ENCODE data around the gene C12orf42.
"Not testable (repeated sequence)": the region's sequence is repeated elsewhere in the genome, so short reads cannot be mapped to it uniquely, and the experiment has no call there.

The C12orf42 gene

DNA sequence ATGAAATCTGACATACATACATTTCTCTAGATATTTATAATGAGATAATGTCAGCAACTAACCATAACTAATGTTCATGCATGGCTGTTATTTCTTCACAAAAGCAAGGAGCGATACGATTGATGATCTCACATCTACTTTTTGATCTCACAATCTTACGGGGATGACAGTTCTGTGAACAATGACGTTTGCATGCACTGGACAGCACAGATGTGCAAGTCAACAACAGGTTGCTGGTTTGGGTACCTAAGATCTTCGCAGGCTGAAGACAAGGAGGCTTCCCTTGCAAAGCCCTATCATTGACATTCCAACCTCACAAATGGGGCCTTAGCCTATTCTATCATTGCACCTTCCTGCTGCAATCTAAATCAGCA is 53.6 kb downstream of the C12orf42 start:
- Histone ChIP-seq H3K9me3 (ENCODE audit: insufficient read depth, low read depth, low read length) (no peaks in the 10 kb centered on the region), H3K36me3 (ENCODE audit: insufficient read depth, low read depth, low read length) (no peaks in the 10 kb centered on the region), H3K4me3 (ENCODE audit: low read length) (no peak overlapping the region), H3K4me1 (ENCODE audit: insufficient read depth, low read length) (peaks cover 10% of the 10 kb centered on the region; the same call in 1 of the 2 replicates), H3K27ac (ENCODE audit: low read length) (no peak overlapping the region), H3K27me3 (ENCODE audit: insufficient read depth, low read length) (no peaks in the 10 kb centered on the region), H3K9ac (ENCODE audit: low read depth, low read length) (no peak overlapping the region)

DNA sequence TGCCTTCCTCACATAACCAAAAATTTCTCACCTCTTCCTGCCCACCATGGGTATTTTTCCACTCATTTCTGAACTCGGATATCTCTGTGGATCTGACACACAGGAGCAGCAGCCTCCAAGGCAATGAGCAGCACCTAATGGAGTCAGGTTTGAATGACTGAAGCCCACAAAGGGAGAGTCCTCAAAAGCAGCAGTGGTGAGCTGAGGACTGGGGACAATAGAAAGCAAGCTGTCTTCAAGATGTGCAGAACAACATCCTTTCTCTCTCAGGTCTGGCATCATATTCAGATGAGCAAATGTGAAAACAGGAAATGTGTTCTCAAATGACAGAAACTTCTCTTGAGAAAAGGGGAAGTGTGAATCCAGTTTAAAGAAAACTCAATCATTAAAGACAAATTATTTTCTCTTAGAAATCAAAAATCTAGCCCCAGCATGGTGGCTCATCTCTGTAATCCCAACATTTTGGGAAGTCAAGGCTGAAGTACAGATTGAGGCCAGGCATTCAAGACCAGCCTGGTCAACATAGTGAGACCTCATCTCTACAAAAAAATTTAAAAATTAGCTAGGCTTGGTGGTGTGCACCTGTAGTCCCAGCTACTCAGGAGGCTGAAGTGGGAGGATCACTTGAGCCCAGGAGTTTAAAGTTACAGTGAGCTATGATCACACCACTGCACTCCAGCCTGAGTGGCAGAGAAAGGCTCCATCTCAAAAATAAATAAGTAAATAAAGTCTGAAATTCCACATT is 54.2 kb downstream of the C12orf42 start:
- no peak overlapping the region for H3K9ac ChIP-seq (ENCODE audit: low read depth, low read length)
- no peak overlapping the region for H3K27ac ChIP-seq (ENCODE audit: low read length)
- H3K36me3 ChIP-seq (ENCODE audit: insufficient read depth, low read depth, low read length) = no peaks in the 10 kb centered on the region
- no peak overlapping the region for H3K4me3 ChIP-seq (ENCODE audit: low read length)
- no peaks in the 10 kb centered on the region for H3K9me3 ChIP-seq (ENCODE audit: insufficient read depth, low read depth, low read length)
- peaks cover 10% of the 10 kb centered on the region; the same call in 1 of the 2 replicates for H3K4me1 ChIP-seq (ENCODE audit: insufficient read depth, low read length)
- no peaks in the 10 kb centered on the region for H3K27me3 ChIP-seq (ENCODE audit: insufficient read depth, low read length)

DNA sequence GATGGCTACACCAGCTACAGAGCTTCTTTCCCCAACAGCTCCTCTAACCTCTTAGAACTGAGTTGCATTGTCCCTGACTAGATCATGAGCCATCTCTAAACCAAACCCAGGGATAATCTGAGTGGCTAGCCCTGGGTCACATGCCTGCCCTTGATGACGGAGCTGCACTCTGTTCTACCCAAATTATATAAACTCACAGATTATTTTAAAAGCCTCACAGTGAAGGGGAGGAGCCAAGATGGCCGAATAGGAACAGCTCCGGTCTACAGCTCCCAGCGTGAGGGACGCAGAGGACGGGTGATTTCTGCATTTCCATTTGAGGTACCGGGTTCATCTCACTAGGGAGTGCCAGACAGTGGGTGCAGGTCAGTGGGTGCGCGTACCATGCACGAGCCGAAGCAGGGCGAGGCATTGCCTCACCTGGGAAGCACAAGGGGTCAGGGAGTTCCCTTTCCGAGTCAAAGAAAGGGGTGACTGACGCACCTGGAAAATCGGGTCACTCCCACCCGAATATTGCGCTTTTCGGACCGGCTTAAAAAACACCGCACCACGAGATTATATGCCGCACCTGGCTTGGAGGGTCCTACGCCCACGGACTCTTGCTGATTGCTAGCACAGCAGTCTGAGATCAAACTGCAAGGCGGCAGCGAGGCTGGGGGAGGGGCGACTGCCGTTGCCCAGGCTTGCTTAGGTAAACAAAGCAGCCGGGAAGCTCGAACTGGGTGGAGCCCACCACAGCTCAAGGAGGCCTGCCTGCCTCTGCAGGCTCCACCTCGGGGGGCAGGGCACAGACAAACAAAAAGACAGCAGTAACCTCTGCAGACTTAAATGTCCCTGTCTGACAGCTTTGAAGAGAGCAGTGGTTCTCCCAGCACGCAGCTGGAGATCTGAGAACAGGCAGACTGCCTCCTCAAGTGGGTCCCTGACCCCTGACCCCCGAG is 61.3 kb downstream of the C12orf42 start:
- H3K36me3 ChIP-seq (ENCODE audit: insufficient read depth, low read depth, low read length); H3K9ac ChIP-seq (ENCODE audit: low read depth, low read length); H3K4me1 ChIP-seq (ENCODE audit: insufficient read depth, low read length); H3K4me3 ChIP-seq (ENCODE audit: low read length); H3K9me3 ChIP-seq (ENCODE audit: insufficient read depth, low read depth, low read length); H3K27me3 ChIP-seq (ENCODE audit: insufficient read depth, low read length); H3K27ac ChIP-seq (ENCODE audit: low read length): not testable (repeated sequence)

DNA sequence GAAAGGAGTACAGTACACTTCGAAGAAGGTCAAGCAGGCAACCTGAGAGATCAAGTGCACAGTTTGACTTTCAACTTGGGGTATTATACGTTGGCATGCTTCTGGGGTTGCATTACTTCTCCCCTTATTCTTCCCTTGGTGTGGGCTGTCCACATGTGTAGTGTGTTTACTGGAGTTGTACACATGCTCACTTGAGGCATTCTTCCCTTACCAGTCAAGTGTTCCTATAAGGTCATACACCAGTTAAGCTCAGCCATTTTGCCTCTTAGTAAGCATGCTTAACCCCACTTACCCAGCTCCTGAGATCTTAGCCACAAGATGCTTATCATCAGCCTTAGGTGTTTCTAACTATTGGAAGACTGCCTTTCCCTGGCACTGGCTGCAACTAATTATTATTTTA is 63.8 kb downstream of the C12orf42 start:
- H3K9ac ChIP-seq (ENCODE audit: low read depth, low read length) = no peak overlapping the region

DNA sequence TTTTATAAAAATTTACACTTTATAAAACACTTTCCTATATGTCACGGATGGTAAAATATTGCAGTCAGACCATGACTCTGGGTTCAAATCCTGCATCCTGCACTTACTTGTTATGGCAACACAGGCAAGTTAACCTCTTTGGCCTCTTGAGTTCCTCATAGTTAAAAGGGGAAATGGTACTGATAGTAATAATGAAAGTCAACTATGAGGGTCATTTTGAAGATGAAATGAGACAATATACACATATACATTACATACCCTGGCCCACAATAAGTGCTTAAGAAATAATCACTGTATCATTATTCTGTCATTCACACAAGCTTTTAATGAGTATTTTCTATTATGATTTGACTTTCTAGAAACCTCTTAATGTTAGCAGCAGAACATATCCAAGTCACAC is 64.4 kb downstream of the C12orf42 start:
- Histone ChIP-seq H3K4me3 (ENCODE audit: low read length) (no peak overlapping the region), H3K4me1 (ENCODE audit: insufficient read depth, low read length) (no peaks in the 10 kb centered on the region), H3K27ac (ENCODE audit: low read length) (no peak overlapping the region), H3K27me3 (ENCODE audit: insufficient read depth, low read length) (no peaks in the 10 kb centered on the region), H3K9me3 (ENCODE audit: insufficient read depth, low read depth, low read length) (0 out of 2 replicates have a peak, but pooled peaks cover 5% of the 10 kb centered on the region), H3K36me3 (ENCODE audit: insufficient read depth, low read depth, low read length) (no peaks in the 10 kb centered on the region), H3K9ac (ENCODE audit: low read depth, low read length) (no peak overlapping the region)

More for the DNA sequence above, 63.8 kb downstream of the C12orf42 start:
- H3K9me3 ChIP-seq (ENCODE audit: insufficient read depth, low read depth, low read length) = 0 out of 2 replicates have a peak, but pooled peaks cover 5% of the 10 kb centered on the region
- no peaks in the 10 kb centered on the region for H3K36me3 ChIP-seq (ENCODE audit: insufficient read depth, low read depth, low read length)
- no peaks in the 10 kb centered on the region for H3K4me1 ChIP-seq (ENCODE audit: insufficient read depth, low read length)
- H3K27me3 ChIP-seq (ENCODE audit: insufficient read depth, low read length) = no peaks in the 10 kb centered on the region
- no peak overlapping the region for H3K4me3 ChIP-seq (ENCODE audit: low read length)
- H3K27ac ChIP-seq (ENCODE audit: low read length) = no peak overlapping the region

DNA sequence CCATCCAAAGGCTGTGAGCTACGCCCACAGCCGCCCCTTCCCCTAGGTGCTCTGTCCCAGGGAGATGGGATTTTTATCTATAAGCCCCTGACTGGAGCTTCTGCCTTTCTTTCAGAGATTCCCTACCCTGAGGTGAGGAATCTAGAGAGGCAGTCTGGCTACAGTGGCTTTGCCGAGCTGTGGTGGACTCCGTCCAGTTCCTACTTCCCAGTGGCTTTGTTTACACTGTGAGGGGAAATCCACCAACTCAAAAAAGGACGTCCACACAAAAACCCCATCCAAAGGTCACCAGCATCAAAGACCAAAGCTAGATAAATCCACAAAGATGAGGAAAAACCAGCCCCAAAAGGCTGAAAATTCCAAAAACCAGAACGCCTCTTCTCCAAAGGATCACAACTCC is 70.1 kb downstream of the C12orf42 start:
- H3K27ac ChIP-seq (ENCODE audit: low read length); H3K36me3 ChIP-seq (ENCODE audit: insufficient read depth, low read depth, low read length); H3K9ac ChIP-seq (ENCODE audit: low read depth, low read length); H3K4me3 ChIP-seq (ENCODE audit: low read length); H3K27me3 ChIP-seq (ENCODE audit: insufficient read depth, low read length); H3K9me3 ChIP-seq (ENCODE audit: insufficient read depth, low read depth, low read length): not testable (repeated sequence)
- peaks cover 14% of the 10 kb centered on the region; the same call in 1 of the 2 replicates for H3K4me1 ChIP-seq (ENCODE audit: insufficient read depth, low read length)

DNA sequence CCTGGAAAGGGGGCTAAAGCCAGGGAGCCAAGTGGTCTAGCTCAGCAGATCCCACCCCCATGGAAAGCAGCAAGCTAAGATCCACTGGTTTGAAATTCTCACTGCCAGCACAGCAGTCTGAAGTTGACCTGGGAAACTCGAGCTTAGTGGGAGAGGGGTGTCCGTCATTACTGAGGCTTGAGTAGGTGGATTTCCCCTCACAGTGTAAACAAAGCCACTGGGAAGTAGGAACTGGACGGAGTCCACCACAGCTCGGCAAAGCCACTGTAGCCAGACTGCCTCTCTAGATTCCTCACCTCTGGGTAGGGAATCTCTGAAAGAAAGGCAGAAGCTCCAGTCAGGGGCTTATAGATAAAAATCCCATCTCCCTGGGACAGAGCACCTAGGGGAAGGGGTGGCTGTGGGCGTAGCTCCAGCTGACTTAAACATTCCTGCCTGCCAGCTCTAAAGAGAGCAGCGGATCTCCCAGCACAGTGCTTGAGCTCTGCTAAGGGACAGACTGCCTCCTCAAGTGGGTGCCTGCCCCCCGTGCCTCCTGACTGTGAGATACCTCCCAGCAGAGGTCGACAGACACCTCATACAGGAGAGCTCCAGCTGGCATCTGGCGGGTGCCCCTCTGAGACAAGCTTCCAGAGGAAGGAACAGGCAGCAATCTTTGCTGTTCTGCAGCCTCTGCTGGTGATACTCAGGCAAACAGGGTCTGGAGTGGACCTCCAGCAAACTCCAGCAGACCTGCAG is 70.8 kb downstream of the C12orf42 start:
- H3K9me3 ChIP-seq (ENCODE audit: insufficient read depth, low read depth, low read length); H3K9ac ChIP-seq (ENCODE audit: low read depth, low read length); H3K27me3 ChIP-seq (ENCODE audit: insufficient read depth, low read length); H3K4me3 ChIP-seq (ENCODE audit: low read length); H3K36me3 ChIP-seq (ENCODE audit: insufficient read depth, low read depth, low read length); H3K27ac ChIP-seq (ENCODE audit: low read length): not testable (repeated sequence)
- H3K4me1 ChIP-seq (ENCODE audit: insufficient read depth, low read length) = peaks cover 14% of the 10 kb centered on the region; the same call in 1 of the 2 replicates

DNA sequence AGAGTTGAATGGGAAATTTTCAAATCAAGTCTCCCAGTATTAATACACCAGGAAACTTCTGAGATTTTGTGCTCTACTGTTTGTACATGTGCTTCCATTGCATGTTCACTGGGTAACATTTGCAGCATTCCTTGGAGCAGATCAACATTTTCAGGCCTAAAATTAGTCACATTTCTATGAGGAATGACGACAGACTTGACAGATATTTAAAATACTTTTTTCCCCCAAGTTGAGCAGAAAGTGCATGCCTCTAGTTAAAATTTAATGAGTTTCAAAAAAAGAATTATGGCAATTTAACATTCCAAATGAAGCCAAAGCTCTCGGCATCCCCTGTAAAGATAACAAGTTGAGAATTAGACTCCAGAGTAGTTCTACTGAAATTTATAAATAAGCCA is 72.3 kb downstream of the C12orf42 start:
- no peak overlapping the region for H3K4me3 ChIP-seq (ENCODE audit: low read length)
- no peaks in the 10 kb centered on the region for H3K27me3 ChIP-seq (ENCODE audit: insufficient read depth, low read length)
- no peak overlapping the region for H3K27ac ChIP-seq (ENCODE audit: low read length)
- peaks cover 14% of the 10 kb centered on the region; the same call in 1 of the 2 replicates for H3K4me1 ChIP-seq (ENCODE audit: insufficient read depth, low read length)
- H3K9ac ChIP-seq (ENCODE audit: low read depth, low read length) = no peak overlapping the region
- no peaks in the 10 kb centered on the region for H3K9me3 ChIP-seq (ENCODE audit: insufficient read depth, low read depth, low read length)
- no peaks in the 10 kb centered on the region for H3K36me3 ChIP-seq (ENCODE audit: insufficient read depth, low read depth, low read length)

DNA sequence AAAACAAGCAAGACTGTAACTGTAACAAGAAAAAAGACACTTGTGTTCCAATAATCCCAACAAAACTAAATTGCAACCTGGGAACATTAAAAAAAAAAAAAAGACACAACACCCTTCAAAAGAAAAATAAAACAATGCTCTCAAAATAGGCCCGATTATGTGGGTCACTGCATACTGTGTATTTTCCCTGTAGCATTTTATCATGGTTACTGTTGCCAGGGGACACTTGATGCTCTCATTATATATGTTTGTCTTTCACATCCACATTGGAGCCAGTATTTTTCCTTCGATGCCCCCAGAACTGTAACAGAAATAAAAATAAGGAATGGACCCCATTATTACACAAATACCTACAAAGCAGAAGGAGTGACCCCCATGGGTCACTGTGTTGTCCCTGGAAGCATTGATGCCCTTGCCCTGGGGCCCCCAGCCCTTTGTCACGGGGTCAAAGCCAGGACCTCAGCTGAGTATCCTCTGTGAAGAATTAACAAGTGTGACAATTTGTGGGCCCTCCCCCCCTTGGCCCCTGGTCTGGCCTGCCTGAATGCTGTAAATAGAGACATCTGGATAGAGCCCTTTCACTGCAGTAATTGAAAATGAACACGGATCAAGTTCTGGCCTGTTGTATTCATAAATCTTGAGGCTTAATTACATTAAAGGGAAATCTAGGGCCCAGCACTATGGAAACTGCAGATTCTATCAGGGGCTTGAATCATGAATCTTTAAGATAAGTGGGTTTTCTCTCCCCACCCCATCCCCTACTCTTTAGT is 72.8 kb downstream of the C12orf42 start:
- Histone ChIP-seq H3K36me3 (ENCODE audit: insufficient read depth, low read depth, low read length) (no peaks in the 10 kb centered on the region), H3K27me3 (ENCODE audit: insufficient read depth, low read length) (no peaks in the 10 kb centered on the region), H3K9me3 (ENCODE audit: insufficient read depth, low read depth, low read length) (no peaks in the 10 kb centered on the region), H3K27ac (ENCODE audit: low read length) (no peak overlapping the region), H3K9ac (ENCODE audit: low read depth, low read length) (no peak overlapping the region), H3K4me1 (ENCODE audit: insufficient read depth, low read length) (peaks cover 14% of the 10 kb centered on the region; the same call in 1 of the 2 replicates), H3K4me3 (ENCODE audit: low read length) (no peak overlapping the region)

DNA sequence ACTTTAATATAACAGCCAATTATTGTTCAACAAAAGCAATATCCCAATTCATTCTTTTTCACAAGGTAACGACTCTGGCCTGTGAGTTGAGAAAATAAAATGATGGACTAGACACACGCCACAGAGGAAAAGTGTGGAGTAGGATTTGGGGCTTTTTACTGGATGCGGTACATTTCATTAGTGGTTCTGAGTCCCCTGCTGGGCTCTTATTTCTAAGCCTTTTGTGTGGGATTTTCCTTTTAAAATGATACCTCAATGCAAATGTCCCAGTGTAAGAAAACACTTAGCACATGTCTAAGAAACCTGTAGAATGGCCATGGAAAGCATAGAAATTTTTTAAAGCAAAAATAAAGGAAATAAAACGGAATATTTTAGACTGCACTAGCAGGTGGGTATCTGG is 73.4 kb downstream of the C12orf42 start:
- Histone ChIP-seq H3K36me3 (ENCODE audit: insufficient read depth, low read depth, low read length) (no peaks in the 10 kb centered on the region), H3K4me3 (ENCODE audit: low read length) (no peak overlapping the region), H3K9me3 (ENCODE audit: insufficient read depth, low read depth, low read length) (no peaks in the 10 kb centered on the region), H3K27ac (ENCODE audit: low read length) (no peak overlapping the region), H3K9ac (ENCODE audit: low read depth, low read length) (no peak overlapping the region), H3K4me1 (ENCODE audit: insufficient read depth, low read length) (peaks cover 14% of the 10 kb centered on the region; the same call in 1 of the 2 replicates), H3K27me3 (ENCODE audit: insufficient read depth, low read length) (no peaks in the 10 kb centered on the region)

DNA sequence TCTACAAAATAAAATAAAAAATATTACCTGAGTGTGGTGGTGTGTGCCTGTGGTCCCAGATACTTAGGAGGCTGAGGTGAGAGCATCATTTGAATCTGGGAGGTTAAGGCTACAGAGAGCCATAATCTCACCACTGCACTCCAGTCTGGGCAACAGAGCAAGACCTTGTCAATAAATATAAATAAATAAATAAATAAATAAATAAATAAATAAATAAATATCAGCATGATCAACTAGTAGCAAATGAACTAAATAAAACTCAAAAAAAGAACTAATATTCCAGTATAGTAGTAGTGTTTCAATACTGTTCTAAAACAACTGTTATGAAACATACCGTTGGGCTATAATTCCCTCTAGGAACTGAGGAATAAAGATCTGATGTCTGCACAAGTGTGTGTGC is 74.4 kb downstream of the C12orf42 start:
- no peaks in the 10 kb centered on the region for H3K9me3 ChIP-seq (ENCODE audit: insufficient read depth, low read depth, low read length)

More for the DNA sequence above, 74.4 kb downstream of the C12orf42 start:
- Histone ChIP-seq H3K27ac (ENCODE audit: low read length) (no peak overlapping the region), H3K9ac (ENCODE audit: low read depth, low read length) (no peak overlapping the region), H3K36me3 (ENCODE audit: insufficient read depth, low read depth, low read length) (no peaks in the 10 kb centered on the region), H3K27me3 (ENCODE audit: insufficient read depth, low read length) (no peaks in the 10 kb centered on the region), H3K4me3 (ENCODE audit: low read length) (no peak overlapping the region), H3K4me1 (ENCODE audit: insufficient read depth, low read length) (peaks cover 14% of the 10 kb centered on the region; the same call in 1 of the 2 replicates)

All from iPS-20b (cell line).